HG03575 (cell line): ENCODE measurements around the gene CNN2.

Source experiments
- ATAC-seq: cut with Tn5 transposase; IDR thresholded peaks from one replicate; pipeline ENCODE4 v1.9.1; 2021; ENCODE audit not compliant: unreplicated experiment, insufficient number of reproducible peaks, low FRiP score; ENCODE audit errors: extremely low read depth

CNN2 gene

DNA sequence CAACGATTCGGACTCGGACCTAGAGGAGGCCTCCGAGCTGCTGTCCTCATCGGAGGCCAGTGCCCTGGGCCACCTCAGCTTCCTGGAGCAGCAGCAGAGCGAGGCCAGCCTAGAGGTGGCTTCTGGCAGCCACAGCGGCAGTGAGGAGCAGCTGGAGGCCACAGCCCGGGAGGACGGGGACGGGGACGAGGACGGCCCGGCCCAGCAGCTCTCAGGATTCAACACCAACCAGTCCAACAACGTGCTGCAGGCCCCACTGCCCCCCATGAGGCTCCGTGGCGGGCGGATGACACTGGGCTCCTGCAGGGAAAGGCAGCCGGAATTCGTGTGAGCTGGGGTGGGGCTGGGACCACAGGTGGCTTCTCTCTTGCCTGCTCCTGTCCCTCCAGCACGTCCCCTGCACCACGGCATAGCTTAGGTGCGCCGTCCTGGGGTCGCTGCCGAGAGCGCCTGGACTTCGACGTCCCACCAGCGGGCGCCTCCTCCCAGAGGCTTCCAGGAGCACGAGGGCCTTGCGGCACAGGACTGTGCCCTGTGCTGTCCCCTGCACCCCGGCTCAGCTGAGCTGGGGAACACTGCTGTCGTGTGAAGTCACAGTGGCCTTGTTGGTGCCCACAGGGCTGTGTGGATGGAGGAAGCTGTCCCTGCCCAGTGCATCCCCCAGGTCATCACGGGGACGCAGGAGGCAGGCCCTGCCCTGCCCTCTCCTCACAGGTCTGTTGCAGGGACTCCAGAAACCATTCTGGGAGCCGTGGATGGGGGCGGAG lies 59.5 kb downstream of the CNN2 start:
- ATAC-seq = no peak

DNA sequence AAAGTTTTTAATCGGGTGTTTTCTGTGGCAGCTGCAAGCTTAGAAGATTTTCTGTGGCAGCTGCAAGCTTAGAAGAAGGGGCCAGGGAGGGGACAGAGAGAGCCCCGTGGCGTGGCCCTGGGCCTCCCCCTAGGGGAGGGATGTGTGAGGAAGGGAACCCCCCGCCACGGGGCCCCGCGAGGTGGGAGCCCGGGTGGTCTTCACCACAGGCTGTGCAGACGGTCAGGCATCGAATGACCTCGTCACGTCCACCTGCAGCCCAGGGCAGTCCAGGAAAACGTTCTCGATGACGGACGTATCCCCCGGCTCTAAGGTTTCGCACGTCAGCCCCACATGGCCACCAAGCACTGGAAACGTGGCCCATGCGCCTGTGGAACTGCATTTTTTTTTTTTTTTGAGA lies 60.2 kb downstream of the CNN2 start:
- ATAC-seq = no peak

DNA sequence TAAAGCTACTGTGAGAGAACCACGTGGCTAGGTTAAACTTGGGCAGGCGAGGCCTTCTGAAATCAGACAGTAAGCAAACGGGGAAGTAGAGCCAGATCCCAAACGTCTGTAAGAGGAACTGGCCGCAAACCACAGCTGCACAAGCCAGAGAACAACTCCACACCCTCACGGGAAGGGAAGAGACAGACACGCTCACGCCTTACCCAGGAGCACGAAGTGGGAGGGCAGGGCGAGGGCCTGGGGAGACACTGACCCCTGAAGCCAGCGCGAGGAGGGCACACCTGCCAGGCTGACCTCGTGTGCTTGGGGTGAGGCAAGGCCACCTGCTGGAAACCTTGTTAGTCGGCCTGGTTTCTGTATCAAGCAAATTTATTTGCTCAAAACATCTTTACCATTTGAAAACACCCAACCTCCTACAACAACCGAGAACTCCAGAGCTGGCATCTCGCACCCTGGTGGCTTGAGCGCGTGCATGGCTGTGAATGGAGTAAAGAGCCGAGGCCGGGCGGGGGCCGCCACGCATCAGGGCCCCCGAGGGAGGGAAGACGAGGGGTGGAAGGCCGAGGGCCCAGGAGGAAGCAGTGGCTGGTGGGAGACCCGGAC lies 61.5 kb downstream of the CNN2 start:
- no peak for ATAC-seq

DNA sequence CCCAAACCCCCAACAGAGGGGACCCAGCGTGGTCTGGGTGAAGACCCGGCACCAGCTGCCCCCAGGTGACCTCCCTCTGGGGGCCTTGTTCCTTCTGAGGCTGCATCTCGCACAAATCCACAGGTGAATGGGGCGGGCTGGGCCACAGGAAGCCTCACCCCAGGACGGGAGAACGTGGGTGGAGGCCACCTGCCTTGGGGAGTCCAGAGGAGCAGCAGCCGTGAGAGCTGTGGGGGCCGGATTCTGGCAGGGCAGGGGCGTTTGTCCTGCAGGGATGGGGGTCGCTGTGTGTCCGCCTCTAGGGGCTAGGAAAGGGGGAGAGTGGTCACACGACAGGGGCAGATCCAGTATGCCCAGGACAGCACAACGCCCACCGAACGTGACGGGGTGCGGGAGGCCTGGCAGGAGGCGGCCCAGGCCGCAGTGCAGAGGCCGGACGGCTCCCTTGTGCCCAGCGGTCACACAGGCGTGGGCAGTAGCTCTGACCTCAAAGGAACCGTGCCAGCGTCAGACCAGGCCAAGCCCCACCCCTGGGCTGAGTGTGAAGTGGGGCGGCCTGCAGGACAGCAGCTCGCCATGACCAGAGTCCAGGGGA lies 62.1 kb downstream of the CNN2 start:
- ATAC-seq = no peak
